Osteoblast (primary cell): ENCODE measurements around the gene DMD. TPM values are rescaled to one million over a fixed set of nuclear protein-coding genes. Genes with fewer than 3 reads are reported as not detected.

Experiments
- DNase-seq: peaks from one replicate; pipeline ENCODE4 v3.0.0; 2011; ENCODE audit warnings: low spot score, mixed read lengths; ENCODE audit not compliant: insufficient read length; ENCODE audit errors: missing footprints
- H2AFZ ChIP-seq: 2 replicates; pipeline ENCODE4 v1.6.0; 2011; ENCODE audit warnings: mild to moderate bottlenecking, low read length
- H3K27ac ChIP-seq: 2 replicates; pipeline ENCODE4 v1.5.1; 2011; ENCODE audit warnings: mild to moderate bottlenecking, low read depth, low read length, moderate library complexity
- H3K27me3 ChIP-seq: 2 replicates; pipeline ENCODE4 v1.6.0; 2012; ENCODE audit warnings: mild to moderate bottlenecking, control low read depth, inconsistent platforms, low read length, moderate library complexity; ENCODE audit not compliant: insufficient read depth
- H3K36me3 ChIP-seq: 2 replicates; pipeline ENCODE4 v1.5.1; 2011; ENCODE audit warnings: mild to moderate bottlenecking, low read length, control low read depth, moderate library complexity; ENCODE audit not compliant: insufficient read depth
- H3K4me1 ChIP-seq: 2 replicates; pipeline ENCODE4 v1.5.1; 2011; ENCODE audit warnings: mild to moderate bottlenecking, low read length, control low read depth, moderate library complexity; ENCODE audit not compliant: insufficient read depth
- H3K4me2 ChIP-seq: 2 replicates; pipeline ENCODE4 v1.6.0; 2011; ENCODE audit warnings: mild to moderate bottlenecking, low read length; ENCODE audit not compliant: insufficient read depth
- H3K4me3 ChIP-seq: fragments of 200-600 bp; sonication (generic); 3 replicates; pipeline ENCODE4 v1.5.1; 2012; ENCODE audit warnings: mild to moderate bottlenecking, low read length, inconsistent platforms; ENCODE audit not compliant: insufficient read depth
- H3K79me2 ChIP-seq: 2 replicates; pipeline ENCODE4 v1.6.0; 2012; ENCODE audit warnings: mild to moderate bottlenecking, low read length, control low read depth, inconsistent platforms; ENCODE audit not compliant: insufficient read depth
- H3K9me3 ChIP-seq: 2 replicates; pipeline ENCODE4 v1.5.1; 2011; ENCODE audit warnings: low read depth, low read length, control low read depth
- H4K20me1 ChIP-seq: 2 replicates; pipeline ENCODE4 v1.6.0; 2012; ENCODE audit warnings: mild to moderate bottlenecking, low read length, control low read depth; ENCODE audit not compliant: insufficient read depth
- CTCF ChIP-seq: IDR thresholded peaks from 2 replicates; pipeline ENCODE4 v1.5.1; 2011; ENCODE audit warnings: mild to moderate bottlenecking, low read depth, low read length, moderate library complexity; ENCODE audit errors: extremely low read depth
- total RNA-seq: library from RNA; depleted of rRNA; stranded (reverse); fragments of >200 nt; gene quantifications from 2 replicates; pipeline ENCODE4 v1.2.3, GENCODE V29; 2012

DMD gene
- total RNA-seq, 1 donor: 12.7 TPM

- no peak for DNase-seq
- no peak overlapping the region for H3K4me2 ChIP-seq
- H3K27ac ChIP-seq: no peak overlapping the region
- no peak for TF ChIP-seq CTCF
- H4K20me1 ChIP-seq: no peaks in the 10 kb centered on the region
- H3K36me3 ChIP-seq: no peaks in the 10 kb centered on the region
- no peaks in the 10 kb centered on the region for H3K9me3 ChIP-seq
- H3K4me1 ChIP-seq: no peaks in the 10 kb centered on the region
- no peaks in the 10 kb centered on the region for H3K27me3 ChIP-seq
- no peaks in the 10 kb centered on the region for H3K79me2 ChIP-seq
- H3K4me3 ChIP-seq: no peak overlapping the region
- H2AFZ ChIP-seq: no peak overlapping the region
Observed at GRCh38 chrX:31420711-31421151, 1790.6 kb downstream of the DMD start.

GRCh38 chrX:31420302-31420701 is 1791.0 kb downstream of the DMD start:
- Histone ChIP-seq H3K9me3 (no peaks in the 10 kb centered on the region), H3K27me3 (no peaks in the 10 kb centered on the region), H3K4me3 (no peak overlapping the region), H3K4me2 (no peak overlapping the region), H4K20me1 (no peaks in the 10 kb centered on the region), H2AFZ (no peak overlapping the region), H3K36me3 (no peaks in the 10 kb centered on the region), H3K79me2 (no peaks in the 10 kb centered on the region), H3K27ac (no peak overlapping the region), H3K4me1 (no peaks in the 10 kb centered on the region)
- no peak for TF ChIP-seq CTCF
- DNase-seq: no peak

GRCh38 chrX:31397119-31397518 is 1814.2 kb downstream of the DMD start:
- no peak overlapping the region for H3K4me3 ChIP-seq
- DNase-seq: peak; percentile 86
- H3K9me3 ChIP-seq: no peaks in the 10 kb centered on the region
- no peak overlapping the region for H2AFZ ChIP-seq
- H3K4me1 ChIP-seq: no peaks in the 10 kb centered on the region
- H3K36me3 ChIP-seq: no peaks in the 10 kb centered on the region
- H3K79me2 ChIP-seq: no peaks in the 10 kb centered on the region
- no peaks in the 10 kb centered on the region for H4K20me1 ChIP-seq
- no peak for TF ChIP-seq CTCF
- H3K27ac ChIP-seq: no peak overlapping the region
- H3K27me3 ChIP-seq: no peaks in the 10 kb centered on the region
- H3K4me2 ChIP-seq: no peak overlapping the region

GRCh38 chrX:31392513-31392912 is 1818.8 kb downstream of the DMD start:
- Histone ChIP-seq H3K27me3 (no peaks in the 10 kb centered on the region), H3K9me3 (no peaks in the 10 kb centered on the region), H3K4me2 (no peak overlapping the region), H3K27ac (no peak overlapping the region), H3K4me1 (no peaks in the 10 kb centered on the region), H3K79me2 (no peaks in the 10 kb centered on the region), H4K20me1 (no peaks in the 10 kb centered on the region), H3K36me3 (no peaks in the 10 kb centered on the region), H3K4me3 (no peak overlapping the region), H2AFZ (no peak overlapping the region)
- DNase-seq: peak; percentile 11
- TF ChIP-seq CTCF: no peak
